HG03439 (cell line): ENCODE measurements around the gene GGCT.
A peak's percentile ranks its signal among the peaks of the same experiment; 100 is the strongest.

Experiments
- ATAC-seq: cut with Tn5 transposase; IDR thresholded peaks from one replicate; pipeline ENCODE4 v1.9.1; 2021; ENCODE audit warnings: mild to moderate bottlenecking, moderate library complexity; ENCODE audit not compliant: unreplicated experiment

GGCT gene

DNA sequence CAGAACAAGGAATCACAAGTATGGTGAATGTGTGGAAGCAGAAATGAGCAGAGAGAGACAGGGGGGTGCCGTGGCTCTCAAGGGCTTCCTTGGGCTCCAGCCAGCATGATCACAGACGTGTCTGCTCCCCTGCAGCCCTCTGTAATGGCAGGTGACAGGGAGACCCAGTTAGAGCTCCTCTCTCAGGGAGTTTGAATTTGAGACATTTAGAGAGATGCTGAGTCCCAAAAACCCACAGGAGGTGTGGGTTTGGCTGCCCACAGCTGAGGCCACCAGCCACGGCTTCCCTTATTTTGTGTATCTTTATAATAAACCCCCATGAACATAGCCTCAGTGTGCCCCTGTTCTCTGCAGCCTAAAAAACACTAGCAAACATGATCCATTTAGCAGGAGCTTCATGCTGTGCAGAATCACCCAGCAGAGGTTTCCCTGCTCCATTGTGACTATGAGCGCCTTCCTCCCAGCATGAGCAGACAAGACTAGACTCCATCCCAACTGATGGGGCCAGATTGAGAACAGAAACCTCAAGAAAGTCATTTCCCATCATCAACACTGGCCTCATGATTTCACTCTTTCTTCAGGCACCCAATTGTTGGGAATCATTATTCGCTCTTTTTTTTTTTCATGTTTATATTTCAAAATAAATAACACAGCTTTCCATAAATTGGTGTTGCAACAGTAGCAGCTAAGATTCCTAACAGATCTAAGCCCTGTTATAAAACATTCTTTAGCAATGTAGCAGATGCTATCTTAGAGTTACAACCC, 39.4 kb downstream of the GGCT start:
- no peak for ATAC-seq

GRCh38 chr7:30464231-30464671, 40.4 kb downstream of the GGCT start:
- no peak for ATAC-seq

GRCh38 chr7:30463405-30464145, 41.1 kb downstream of the GGCT start:
- peak; percentile 72 for ATAC-seq

GRCh38 chr7:30462179-30462578, 42.5 kb downstream of the GGCT start:
- ATAC-seq: no peak

GRCh38 chr7:30460246-30460633, 44.4 kb downstream of the GGCT start:
- ATAC-seq: no peak

GRCh38 chr7:30459591-30460245, 44.9 kb downstream of the GGCT start:
- no peak for ATAC-seq

DNA sequence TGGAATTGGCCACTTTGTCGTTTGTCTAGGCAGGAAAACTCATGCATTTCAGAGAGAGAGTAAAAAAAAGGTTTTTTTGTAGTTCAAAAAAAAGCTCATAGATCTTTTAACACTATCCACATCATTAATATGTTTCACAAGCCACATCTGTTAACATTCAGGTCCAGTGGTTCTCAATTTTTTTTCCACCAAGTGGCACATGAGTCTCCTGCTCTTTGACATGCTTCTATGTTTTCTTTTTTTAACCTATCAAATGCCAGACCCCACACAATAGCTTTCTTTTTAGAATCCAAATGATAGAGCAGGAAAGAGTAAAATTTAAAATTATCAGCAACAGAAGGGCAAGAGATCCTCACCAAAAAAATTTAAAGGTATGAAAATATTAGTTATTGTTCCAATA, 46.3 kb downstream of the GGCT start:
- no peak for ATAC-seq

- ATAC-seq: no peak
These were observed 50.7 kb downstream of the GGCT start for GRCh38 chr7:30453921-30454320.

DNA sequence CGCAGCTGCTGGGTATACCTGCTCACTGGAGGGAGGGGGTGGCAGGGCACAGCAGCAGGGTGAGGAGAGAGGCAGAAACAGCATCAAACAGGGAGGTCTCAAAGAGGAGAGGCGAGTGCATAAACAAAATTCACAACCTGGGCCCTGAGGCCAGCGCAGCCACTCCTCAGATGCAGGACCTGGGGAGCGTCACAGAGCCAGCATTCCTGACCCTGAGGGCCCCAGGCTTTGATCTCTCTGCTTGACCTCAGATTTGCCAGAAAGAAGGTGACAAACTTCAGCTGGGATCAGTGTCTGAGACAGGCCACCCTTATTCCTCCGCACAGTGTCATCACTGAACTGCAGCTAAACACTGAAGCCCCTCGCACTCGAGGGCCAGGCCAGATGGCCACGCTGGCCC, 51.6 kb downstream of the GGCT start:
- no peak for ATAC-seq

DNA sequence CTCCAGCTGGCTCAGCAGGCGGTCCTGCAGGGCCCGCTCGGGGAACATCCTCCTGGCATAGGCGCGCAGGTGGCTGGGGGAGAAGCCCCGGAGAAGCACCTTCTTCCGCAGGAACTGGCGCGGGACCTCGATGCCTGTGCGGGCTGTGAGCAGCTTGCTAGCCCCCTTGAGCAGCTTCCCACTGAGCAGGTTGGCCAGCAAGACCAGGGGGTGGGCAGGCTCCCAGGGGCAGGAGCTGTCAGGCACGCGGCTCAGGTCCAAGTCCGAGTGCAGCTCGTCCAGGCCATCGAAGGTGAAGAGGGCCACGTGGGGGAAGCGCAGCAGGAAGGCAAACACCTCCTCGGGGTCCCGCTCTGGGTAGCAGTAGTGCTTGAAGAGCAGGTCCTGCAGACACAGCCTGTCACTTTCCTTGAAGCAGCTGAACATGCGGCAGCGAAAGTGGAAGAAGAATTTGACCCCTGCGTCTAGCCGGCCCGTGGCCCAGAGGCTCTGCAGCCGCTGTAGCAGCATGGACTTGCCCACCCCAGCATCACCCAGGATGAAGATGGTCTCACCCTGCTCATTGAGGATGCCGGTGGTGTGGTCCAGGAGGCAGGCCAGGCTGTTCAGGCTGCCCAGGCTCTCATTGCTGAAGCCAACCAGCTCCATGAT, 52.2 kb downstream of the GGCT start:
- ATAC-seq: no peak

GRCh38 chr7:30451539-30452279, 52.9 kb downstream of the GGCT start:
- ATAC-seq: no peak

DNA sequence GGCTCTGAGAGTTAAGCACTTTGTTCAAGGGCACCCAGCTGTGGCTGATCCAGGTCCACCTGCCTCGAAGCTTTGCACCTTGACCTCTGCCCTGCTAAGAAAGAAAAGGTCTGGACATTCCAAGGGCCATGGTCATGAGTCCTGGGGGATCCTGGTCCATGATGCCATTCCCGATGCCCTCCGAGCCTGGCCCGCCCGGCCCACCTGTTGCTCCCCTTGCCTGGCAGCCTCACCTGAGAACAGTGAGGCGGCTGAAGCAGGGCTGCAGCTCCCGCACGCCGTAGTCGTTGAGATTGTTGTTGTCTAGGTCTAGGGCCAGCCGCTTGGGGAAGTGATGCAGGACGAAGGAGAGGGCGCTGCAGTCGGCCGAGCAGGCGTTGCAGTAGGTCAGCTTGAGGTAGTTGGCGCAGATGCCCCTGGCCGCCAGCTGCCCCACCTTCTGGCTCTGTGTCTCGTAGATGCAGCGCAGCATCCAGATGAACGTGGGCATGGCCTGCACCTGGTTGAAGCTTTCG, 53.6 kb downstream of the GGCT start:
- ATAC-seq: no peak

DNA sequence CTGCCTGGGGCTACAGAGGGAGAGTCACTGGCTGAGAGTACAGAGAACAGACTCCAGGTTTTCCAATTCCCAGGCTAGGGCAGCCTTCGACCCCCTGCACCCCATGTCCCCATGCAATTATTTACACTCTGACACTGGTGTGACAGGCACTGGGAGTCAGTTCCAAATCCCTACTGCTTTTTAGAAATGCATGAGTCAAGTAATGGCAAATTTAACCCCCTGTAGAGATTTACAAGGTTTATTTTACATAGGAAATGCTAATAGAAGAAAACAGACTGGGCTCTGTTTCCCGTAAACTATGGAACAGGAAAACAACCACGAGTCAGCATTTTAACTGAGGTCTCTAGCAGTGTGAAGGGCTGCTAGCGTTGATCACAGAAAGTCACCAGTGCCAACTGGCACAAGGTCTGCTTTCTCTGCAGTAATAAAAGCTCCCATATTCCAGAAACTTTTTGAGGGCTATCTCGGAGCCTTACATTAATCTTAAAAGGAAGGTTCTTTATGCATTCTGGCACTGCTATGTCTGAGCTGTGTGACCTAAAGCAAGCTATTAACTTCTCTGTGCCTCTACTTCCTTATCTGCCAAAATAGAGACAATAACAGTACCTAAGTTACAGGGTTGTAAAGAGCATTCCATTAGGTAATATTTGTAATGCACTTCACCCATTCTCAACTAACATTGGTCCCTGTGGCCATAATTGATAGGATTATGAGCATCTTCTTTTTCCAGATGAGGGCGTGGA, 54.2 kb downstream of the GGCT start:
- ATAC-seq: no peak

DNA sequence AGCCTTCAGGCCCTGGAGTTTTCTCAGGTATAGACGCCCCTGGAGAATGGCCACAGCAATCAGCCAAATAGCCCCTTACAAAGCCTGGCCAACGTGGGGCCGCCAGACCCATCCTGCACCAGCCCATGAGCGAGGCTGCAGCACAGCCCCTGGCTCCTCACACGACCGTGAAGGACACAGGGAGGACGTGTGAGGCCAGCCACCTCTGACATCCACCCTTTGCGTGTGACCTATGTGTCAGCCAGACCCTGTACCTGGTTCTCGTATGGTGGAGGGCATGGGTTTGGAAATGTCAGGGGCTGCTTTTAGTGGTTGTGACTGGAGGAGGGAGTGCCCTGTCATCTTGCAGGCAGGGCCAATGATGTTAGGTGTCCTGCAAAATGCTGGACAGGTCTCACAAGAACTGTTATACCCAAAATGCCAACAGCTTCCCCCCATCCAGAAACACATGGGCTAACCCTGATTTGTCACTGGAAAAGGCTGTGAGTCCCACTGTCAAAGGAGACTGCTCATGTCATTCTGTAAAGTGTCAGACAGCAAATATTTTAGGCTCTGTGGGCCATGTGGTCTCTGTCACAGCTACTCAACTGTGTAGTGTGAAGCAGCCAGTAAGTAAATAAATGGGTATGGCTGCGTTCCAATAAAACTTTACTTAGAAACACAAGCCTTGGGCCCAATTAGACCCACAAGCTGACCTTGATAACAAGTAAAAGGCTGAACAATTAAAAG, 56.0 kb downstream of the GGCT start:
- no peak for ATAC-seq

GRCh38 chr7:30447466-30447865, 57.2 kb downstream of the GGCT start:
- no peak for ATAC-seq
